Uterus (tissue), 4 donors: ENCODE results near the gene UCK1. TPM values are rescaled to one million over a fixed set of nuclear protein-coding genes. Genes with fewer than 3 reads are reported as not detected.

Experiments used
- DNase-seq, 2 donors: peaks; one replicate each; pipeline ENCODE4 v3.0.0-alpha.2; 2019 to 2020
- H3K27ac ChIP-seq, 2 donors: fragments of 200-600 bp; sonication (generic); 1 replicate in 1 of 2; 2 replicates in 1 of 2; pipeline ENCODE4 v1.5.1; 2016 to 2018
- H3K27me3 ChIP-seq, 2 donors: fragments of 200-600 bp; sonication (generic); one replicate each; pipeline ENCODE4 v1.5.1; 2018 to 2019; ENCODE audit warnings: control low read depth in 1 of 2
- H3K36me3 ChIP-seq, 2 donors: fragments of 200-600 bp; sonication (generic); one replicate each; pipeline ENCODE4 v1.5.1; 2019; ENCODE audit warnings: control low read depth in 1 of 2
- H3K4me1 ChIP-seq, 2 donors: fragments of 200-600 bp; sonication (generic); one replicate each; pipeline ENCODE4 v1.5.1; 2018 to 2019; ENCODE audit warnings: control low read depth in 1 of 2
- H3K4me3 ChIP-seq, 2 donors: fragments of 200-600 bp; sonication (generic); 1 replicate in 1 of 2; 2 replicates in 1 of 2; pipeline ENCODE4 v1.5.1; 2018 to 2019; ENCODE audit warnings: mild to moderate bottlenecking in 1 of 2
- H3K9me3 ChIP-seq, 2 donors: fragments of 200-600 bp; sonication (generic); one replicate each; pipeline ENCODE4 v1.5.1; 2019; ENCODE audit warnings: control low read depth in 1 of 2
- CTCF ChIP-seq, 4 experiments: fragments of 200-600 bp in 2 of 4; fragments of 450-650 bp in 2 of 4; sonication (generic) in 2 of 4; IDR thresholded peaks; one replicate each; pipeline ENCODE4 v1.5.1; 2016 to 2019; ENCODE audit warnings: antibody characterized with exemption in 4 of 4, mild to moderate bottlenecking in 2 of 4, moderate library complexity in 1 of 4
- POLR2A ChIP-seq, 2 donors: fragments of 450-650 bp; IDR thresholded peaks; one replicate each; pipeline ENCODE4 v1.6.1; 2016; ENCODE audit warnings: antibody characterized with exemption in 2 of 2, mild to moderate bottlenecking in 1 of 2, moderate library complexity in 1 of 2
- intact Hi-C: fragments of 100-400 bp; cut with DNase I; formaldehyde crosslinking; loops from one replicate; pipeline ENCODE4 v1.15.1; 2023; ENCODE audit warnings: low total_unique reads
- total RNA-seq, 4 donors: library from RNA; depleted of rRNA in 3 of 4; stranded (reverse); fragments of >200 nt in 3 of 4; gene quantifications; one replicate each; pipeline versions ENCODE4 v1.1.0 to v1.2.4, GENCODE V29; 2014 to 2023
- donor health status: DM: yes; HTN: yes; CAD: no.

Gene UCK1
- total RNA-seq, 4 donors from 2014 or later, result 7.7 to 37.7 (median 18.6) TPM

GRCh38 chr9:131567910-131568309, 36.8 kb upstream of the UCK1 start:
- TF ChIP-seq CTCF (IDR thresholded peaks at IDR 0.05) (no peak), POLR2A (IDR thresholded peaks at IDR 0.05) (no peak)
- no peak overlapping the region for H3K27ac ChIP-seq
- no peaks in the 10 kb centered on the region for H3K36me3 ChIP-seq
- H3K9me3 ChIP-seq, result peaks cover 0 to 2% of the 10 kb centered on the region in 2 donors
- no peak overlapping the region for H3K4me3 ChIP-seq
- intact Hi-C loops, result no loop called here
- no peaks in the 10 kb centered on the region for H3K27me3 ChIP-seq
- H3K4me1 ChIP-seq, result no peaks in the 10 kb centered on the region
- no peak for DNase-seq

GRCh38 chr9:131566158-131566557, 35.1 kb upstream of the UCK1 start:
- H3K9me3 ChIP-seq, result peaks cover 0 to 7% of the 10 kb centered on the region in 2 donors
- DNase-seq, result no peak
- H3K27me3 ChIP-seq, result no peaks in the 10 kb centered on the region
- no peaks in the 10 kb centered on the region for H3K36me3 ChIP-seq
- no peak overlapping the region for H3K27ac ChIP-seq
- intact Hi-C loops, result no loop called here
- TF ChIP-seq CTCF (IDR thresholded peaks at IDR 0.05) (no peak), POLR2A (IDR thresholded peaks at IDR 0.05) (no peak)
- no peaks in the 10 kb centered on the region for H3K4me1 ChIP-seq
- H3K4me3 ChIP-seq, result no peak overlapping the region

GRCh38 chr9:131565369-131565768, 34.3 kb upstream of the UCK1 start:
- H3K27me3 ChIP-seq, result no peaks in the 10 kb centered on the region
- intact Hi-C loops, result no loop called here
- no peak for TF ChIP-seq POLR2A (IDR thresholded peaks at IDR 0.05)
- no peak for TF ChIP-seq CTCF (IDR thresholded peaks at IDR 0.05)

GRCh38 chr9:131562032-131562959, 31.2 kb upstream of the UCK1 start:
- Histone ChIP-seq H3K27ac (no peak overlapping the region), H3K9me3 (peaks cover 0 to 7% of the 10 kb centered on the region in 2 donors), H3K4me1 (no peaks in the 10 kb centered on the region), H3K4me3 (no peak overlapping the region), H3K27me3 (no peaks in the 10 kb centered on the region), H3K36me3 (no peaks in the 10 kb centered on the region)
- TF ChIP-seq POLR2A (IDR thresholded peaks at IDR 0.05) (no peak), CTCF (IDR thresholded peaks at IDR 0.05) (no peak)
- DNase-seq, result no peak
- intact Hi-C loops, result no loop called here

More at GRCh38 chr9:131565369-131565768, 34.3 kb upstream of the UCK1 start:
- Histone ChIP-seq H3K4me3 (no peak overlapping the region), H3K27ac (no peak overlapping the region), H3K4me1 (no peaks in the 10 kb centered on the region), H3K36me3 (no peaks in the 10 kb centered on the region), H3K9me3 (peaks cover 0 to 7% of the 10 kb centered on the region in 2 donors)
- no peak for DNase-seq

GRCh38 chr9:131559421-131560000, 28.4 kb upstream of the UCK1 start:
- H3K4me1 ChIP-seq, result no peaks in the 10 kb centered on the region
- H3K27ac ChIP-seq, result no peak overlapping the region
- intact Hi-C loops, result no loop called here
- H3K4me3 ChIP-seq, result no peak overlapping the region
- peaks cover 0 to 3% of the 10 kb centered on the region in 2 donors for H3K27me3 ChIP-seq
- H3K36me3 ChIP-seq, result no peaks in the 10 kb centered on the region
- DNase-seq, result no peak
- H3K9me3 ChIP-seq, result peaks cover 0 to 7% of the 10 kb centered on the region in 2 donors
- TF ChIP-seq CTCF (IDR thresholded peaks at IDR 0.05), result no peak
- TF ChIP-seq POLR2A (IDR thresholded peaks at IDR 0.05), result no peak
